ENCODE measurements around the gene FAM111B.

FAM111B gene

GRCh38 chr11:59144096-59144495 lies 37.1 kb downstream of the FAM111B start:
- Histone ChIP-seq H3K4me1 (ENCODE audit: insufficient read depth, poor library complexity, severe bottlenecking) (peaks cover 22% of the 10 kb centered on the region), H3K9me3 (ENCODE audit: severe bottlenecking) (no peaks in the 10 kb centered on the region), H3K36me3 (ENCODE audit: low read depth) (peaks cover 38% of the 10 kb centered on the region), H3K4me3 (ENCODE audit: severe bottlenecking) (peak overlapping the region; percentile 43), H3K27me3 (ENCODE audit: insufficient read depth, poor library complexity, severe bottlenecking) (no peaks in the 10 kb centered on the region), H3K27ac (ENCODE audit: poor library complexity, severe bottlenecking) (peak overlapping the region; percentile 84)
- TF ChIP-seq, protein P1, sequence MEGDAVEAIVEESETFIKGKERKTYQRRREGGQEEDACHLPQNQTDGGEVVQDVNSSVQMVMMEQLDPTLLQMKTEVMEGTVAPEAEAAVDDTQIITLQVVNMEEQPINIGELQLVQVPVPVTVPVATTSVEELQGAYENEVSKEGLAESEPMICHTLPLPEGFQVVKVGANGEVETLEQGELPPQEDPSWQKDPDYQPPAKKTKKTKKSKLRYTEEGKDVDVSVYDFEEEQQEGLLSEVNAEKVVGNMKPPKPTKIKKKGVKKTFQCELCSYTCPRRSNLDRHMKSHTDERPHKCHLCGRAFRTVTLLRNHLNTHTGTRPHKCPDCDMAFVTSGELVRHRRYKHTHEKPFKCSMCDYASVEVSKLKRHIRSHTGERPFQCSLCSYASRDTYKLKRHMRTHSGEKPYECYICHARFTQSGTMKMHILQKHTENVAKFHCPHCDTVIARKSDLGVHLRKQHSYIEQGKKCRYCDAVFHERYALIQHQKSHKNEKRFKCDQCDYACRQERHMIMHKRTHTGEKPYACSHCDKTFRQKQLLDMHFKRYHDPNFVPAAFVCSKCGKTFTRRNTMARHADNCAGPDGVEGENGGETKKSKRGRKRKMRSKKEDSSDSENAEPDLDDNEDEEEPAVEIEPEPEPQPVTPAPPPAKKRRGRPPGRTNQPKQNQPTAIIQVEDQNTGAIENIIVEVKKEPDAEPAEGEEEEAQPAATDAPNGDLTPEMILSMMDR (IDR thresholded peaks at IDR 0.05; ENCODE audit: poor library complexity, severe bottlenecking): no peak
- DNase-seq (ENCODE audit: low spot score) (no peak), ATAC-seq (ENCODE audit: low read depth) (no peak)

GRCh38 chr11:59144579-59145345 lies 37.7 kb downstream of the FAM111B start:
- TF ChIP-seq, protein P1 (IDR thresholded peaks at IDR 0.05; ENCODE audit: poor library complexity, severe bottlenecking): peak; percentile 27
- peak; percentile 91 for DNase-seq (ENCODE audit: low spot score)
- Histone ChIP-seq H3K27me3 (ENCODE audit: insufficient read depth, poor library complexity, severe bottlenecking) (no peaks in the 10 kb centered on the region), H3K4me3 (ENCODE audit: severe bottlenecking) (peak overlapping the region; percentile 43), H3K4me1 (ENCODE audit: insufficient read depth, poor library complexity, severe bottlenecking) (peaks cover 22% of the 10 kb centered on the region), H3K9me3 (ENCODE audit: severe bottlenecking) (no peaks in the 10 kb centered on the region), H3K36me3 (ENCODE audit: low read depth) (peaks cover 42% of the 10 kb centered on the region), H3K27ac (ENCODE audit: poor library complexity, severe bottlenecking) (peak overlapping the region; percentile 84)
- ATAC-seq (ENCODE audit: low read depth): peak; percentile 63

GRCh38 chr11:59145534-59145933 lies 38.5 kb downstream of the FAM111B start:
- H3K27ac ChIP-seq (ENCODE audit: poor library complexity, severe bottlenecking): peak overlapping the region; percentile 84
- no peaks in the 10 kb centered on the region for H3K27me3 ChIP-seq (ENCODE audit: insufficient read depth, poor library complexity, severe bottlenecking)
- H3K4me1 ChIP-seq (ENCODE audit: insufficient read depth, poor library complexity, severe bottlenecking): peaks cover 22% of the 10 kb centered on the region
- H3K9me3 ChIP-seq (ENCODE audit: severe bottlenecking): no peaks in the 10 kb centered on the region
- TF ChIP-seq, protein P1 (IDR thresholded peaks at IDR 0.05; ENCODE audit: poor library complexity, severe bottlenecking): no peak
- peak overlapping the region; percentile 43 for H3K4me3 ChIP-seq (ENCODE audit: severe bottlenecking)
- DNase-seq (ENCODE audit: low spot score): no peak
- H3K36me3 ChIP-seq (ENCODE audit: low read depth): peaks cover 50% of the 10 kb centered on the region
- no peak for ATAC-seq (ENCODE audit: low read depth)

DNA sequence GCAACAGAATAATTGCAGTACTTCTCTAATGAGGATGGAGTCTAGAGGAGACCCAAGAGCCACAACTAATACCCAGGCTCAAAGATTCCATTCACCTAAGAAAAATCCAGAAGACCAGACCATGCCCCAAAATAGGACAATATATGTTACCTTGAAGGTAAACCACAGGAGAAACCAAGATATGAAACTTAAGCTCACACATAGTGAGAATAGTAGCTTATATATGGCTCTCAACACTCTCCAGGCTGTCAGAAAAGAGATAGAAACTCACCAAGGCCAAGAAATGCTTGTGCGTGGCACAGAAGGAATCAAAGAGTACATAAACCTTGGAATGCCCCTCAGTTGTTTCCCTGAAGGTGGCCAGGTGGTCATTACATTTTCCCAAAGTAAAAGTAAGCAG lies 44.7 kb downstream of the FAM111B start:
- TF ChIP-seq, protein P1 (IDR thresholded peaks at IDR 0.05; ENCODE audit: poor library complexity, severe bottlenecking): no peak
- no peak overlapping the region for H3K4me3 ChIP-seq (ENCODE audit: severe bottlenecking)

More for the DNA sequence above, 44.7 kb downstream of the FAM111B start:
- ATAC-seq (ENCODE audit: low read depth) (no peak), DNase-seq (ENCODE audit: low spot score) (no peak)
- peaks cover 66% of the 10 kb centered on the region for H3K36me3 ChIP-seq (ENCODE audit: low read depth)
- H3K9me3 ChIP-seq (ENCODE audit: severe bottlenecking): no peaks in the 10 kb centered on the region
- peaks cover 2% of the 10 kb centered on the region for H3K4me1 ChIP-seq (ENCODE audit: insufficient read depth, poor library complexity, severe bottlenecking)
- H3K27me3 ChIP-seq (ENCODE audit: insufficient read depth, poor library complexity, severe bottlenecking): no peaks in the 10 kb centered on the region
- H3K27ac ChIP-seq (ENCODE audit: poor library complexity, severe bottlenecking): no peak overlapping the region
